GM12891 (cell line): Measurements from ENCODE around the gene RNU7-1.

ENCODE experiments used
- DNase-seq: peaks from one replicate; pipeline ENCODE4 v3.0.0; 2011; ENCODE audit warnings: low spot score; ENCODE audit not compliant: insufficient read length
- FAIRE-seq: peaks from 2 replicates; lab custom pipeline; 2011; peaks lifted over from hg19 to GRCh38; lab: Jason Lieb, UNC
- PAX5 ChIP-seq: IDR thresholded peaks from 2 replicates; pipeline ENCODE4 v1.6.1; 2011; ENCODE audit warnings: low read length, moderate library complexity, mild to moderate bottlenecking; ENCODE audit not compliant: insufficient read depth, severe bottlenecking
- POLR2A ChIP-seq: IDR thresholded peaks from 2 replicates; pipeline ENCODE4 v1.6.1; 2011; ENCODE audit warnings: low read depth, low read length, control low read depth
- POLR2AphosphoS5 ChIP-seq: IDR thresholded peaks from 2 replicates; pipeline ENCODE4 v1.6.1; 2011; ENCODE audit warnings: low read depth, low read length, control low read depth
- POU2F2 ChIP-seq: IDR thresholded peaks from 2 replicates; pipeline ENCODE4 v1.6.1; 2011; ENCODE audit warnings: low read depth, mild to moderate bottlenecking, control low read depth, low read length, moderate library complexity
- SPI1 ChIP-seq: IDR thresholded peaks from 2 replicates; pipeline ENCODE4 v1.6.1; 2011; ENCODE audit warnings: low read depth, low read length, control low read depth
- TAF1 ChIP-seq: IDR thresholded peaks from 2 replicates; pipeline ENCODE4 v1.6.1; 2011; ENCODE audit warnings: low read depth, low read length, control low read depth

Gene RNU7-1

GRCh38 chr12:6957741-6958608 lies 14.4 kb downstream of the RNU7-1 start:
- DNase-seq (no peak), FAIRE-seq (no peak)
- TF ChIP-seq POU2F2 = peak; percentile 61; the same call in 1 of the 2 replicates
- TF ChIP-seq POLR2AphosphoS5 = peak; percentile 23; the same call in 1 of the 2 replicates
- TF ChIP-seq PAX5 = no peak
- TF ChIP-seq POLR2A = no peak; the same call in 1 of the 2 replicates
- no peak for TF ChIP-seq SPI1
- TF ChIP-seq TAF1 = no peak

GRCh38 chr12:6958609-6959057 lies 15.0 kb downstream of the RNU7-1 start:
- DNase-seq (no peak), FAIRE-seq (no peak)
- no peak for TF ChIP-seq POLR2A
- no peak for TF ChIP-seq SPI1
- TF ChIP-seq POU2F2 = no peak
- TF ChIP-seq POLR2AphosphoS5 = no peak
- no peak for TF ChIP-seq PAX5
- no peak for TF ChIP-seq TAF1

DNA sequence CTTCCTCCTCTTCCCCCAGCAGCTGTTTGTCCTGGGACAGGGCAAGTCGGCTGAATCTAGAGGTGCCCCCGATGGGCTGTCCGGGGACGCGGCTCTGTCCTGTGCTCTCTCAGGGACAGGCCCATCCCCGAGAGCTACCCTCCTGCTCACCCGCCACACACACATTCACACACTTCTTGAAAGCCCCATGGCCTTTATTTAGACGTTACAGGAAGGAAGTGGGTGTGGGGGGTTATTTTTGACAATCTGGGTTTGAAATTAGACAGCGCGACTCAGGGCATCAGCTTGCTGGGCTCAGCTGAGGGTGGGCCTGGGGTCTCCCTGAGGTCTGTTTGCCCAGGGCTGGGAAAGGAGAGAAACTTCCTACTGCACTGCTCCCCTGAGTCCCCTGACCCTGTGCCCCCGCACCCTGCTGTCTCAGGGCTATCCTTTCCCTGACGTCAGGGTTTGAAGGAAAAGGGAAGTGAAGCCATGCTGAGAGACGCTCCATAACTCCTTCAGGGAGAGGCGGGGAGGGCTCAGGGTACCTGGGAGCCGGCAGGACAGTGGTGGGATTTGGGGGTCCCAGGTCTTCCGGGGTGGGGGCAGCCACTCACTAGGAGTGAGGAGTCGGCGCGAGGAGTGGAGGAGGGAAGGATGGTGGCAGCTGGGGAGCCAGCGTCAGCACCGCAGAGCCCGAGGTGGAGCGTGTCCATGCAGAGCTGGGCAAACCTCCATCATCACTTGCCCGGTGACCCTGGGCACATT lies 15.6 kb downstream of the RNU7-1 start:
- DNase-seq (no peak), FAIRE-seq (peak; percentile 95)
- TF ChIP-seq POLR2AphosphoS5 (peak; percentile 80), PAX5 (peak; percentile 49), POU2F2 (peak; percentile 90), SPI1 (peak; percentile 95), POLR2A (peak; percentile 75), TAF1 (peak; percentile 57; the same call in 1 of the 2 replicates)

DNA sequence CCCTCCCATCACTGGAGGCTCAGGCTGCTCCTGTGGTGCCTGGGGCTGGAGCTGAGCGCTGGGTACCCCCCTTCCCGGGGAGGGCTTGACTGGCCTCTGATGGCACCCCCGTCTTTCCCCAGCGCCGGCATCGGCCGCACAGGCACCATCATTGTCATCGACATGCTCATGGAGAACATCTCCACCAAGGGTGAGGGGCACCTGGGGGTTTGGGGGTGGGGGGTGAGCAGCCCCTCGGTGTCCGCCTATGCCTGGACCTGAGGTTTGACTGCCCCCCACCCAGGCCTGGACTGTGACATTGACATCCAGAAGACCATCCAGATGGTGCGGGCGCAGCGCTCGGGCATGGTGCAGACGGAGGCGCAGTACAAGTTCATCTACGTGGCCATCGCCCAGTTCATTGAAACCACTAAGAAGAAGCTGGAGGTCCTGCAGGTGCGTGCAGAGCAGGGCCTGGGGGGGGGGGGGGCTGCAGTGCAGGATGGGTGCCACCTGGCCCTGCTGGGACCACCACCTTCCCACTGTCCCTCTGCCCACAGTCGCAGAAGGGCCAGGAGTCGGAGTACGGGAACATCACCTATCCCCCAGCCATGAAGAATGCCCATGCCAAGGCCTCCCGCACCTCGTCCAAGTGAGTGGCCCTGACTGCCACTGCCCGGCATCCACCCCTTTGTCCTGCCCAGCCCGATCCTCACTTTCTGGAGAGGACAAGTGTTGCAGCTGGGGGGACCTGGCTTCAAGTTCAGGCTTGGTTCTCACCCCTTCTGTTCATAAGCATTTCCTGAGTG lies 16.4 kb downstream of the RNU7-1 start:
- FAIRE-seq (no peak), DNase-seq (no peak)
- TF ChIP-seq SPI1 (no peak), TAF1 (no peak), POLR2AphosphoS5 (no peak), POLR2A (no peak; the same call in 1 of the 2 replicates), POU2F2 (no peak), PAX5 (no peak)

- TF ChIP-seq SPI1 = peak; percentile 79
- peak; percentile 53; the same call in 1 of the 2 replicates for TF ChIP-seq POLR2A
- TF ChIP-seq PAX5 = no peak
- no peak for TF ChIP-seq POLR2AphosphoS5
- no peak for DNase-seq
- peak; percentile 81 for FAIRE-seq
Observed at GRCh38 chr12:6960593-6961277, 17.1 kb downstream of the RNU7-1 start.

- TF ChIP-seq POU2F2 = no peak; the same call in 1 of the 2 replicates
- TF ChIP-seq POLR2A = no peak
- no peak for TF ChIP-seq SPI1
- no peak for TF ChIP-seq TAF1
- no peak for TF ChIP-seq PAX5
- TF ChIP-seq POLR2AphosphoS5 = no peak; the same call in 1 of the 2 replicates
- DNase-seq = no peak
- FAIRE-seq = peak; percentile 95
Observed at GRCh38 chr12:6961278-6961694, 17.7 kb downstream of the RNU7-1 start.

DNA sequence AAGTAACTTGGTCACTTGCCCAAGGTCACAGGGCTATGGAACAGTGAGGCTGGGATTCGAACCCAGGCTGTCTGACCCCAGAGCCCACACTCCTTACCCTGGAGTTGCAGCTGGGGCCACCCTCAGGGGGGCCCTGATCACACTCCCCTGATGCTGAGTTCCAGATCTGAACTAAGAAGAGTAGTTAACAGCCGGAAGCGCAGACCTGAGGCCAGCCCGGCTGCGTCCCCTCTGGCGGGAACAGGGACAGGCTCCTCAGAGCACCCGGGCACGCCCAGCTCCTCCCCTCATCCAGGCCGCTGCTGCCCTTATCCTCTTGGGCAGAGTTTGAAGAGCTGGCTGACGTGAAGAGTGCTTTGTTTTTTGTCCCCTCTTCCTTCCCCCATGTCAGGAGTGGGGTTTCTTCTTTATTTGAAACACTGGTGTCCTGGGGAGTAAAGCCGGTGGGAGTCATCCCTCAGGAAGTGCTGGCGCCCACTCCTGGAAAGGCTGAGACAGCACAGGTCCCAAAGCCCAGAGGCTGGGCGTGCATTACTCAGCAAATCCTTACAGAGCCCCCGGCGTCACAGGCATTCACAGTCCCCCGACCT lies 18.2 kb downstream of the RNU7-1 start:
- FAIRE-seq = peak; percentile 35
- TF ChIP-seq TAF1 (no peak), POU2F2 (peak; percentile 36; the same call in 1 of the 2 replicates), PAX5 (no peak), SPI1 (0 out of 2 replicates have a peak, but pooled peaks have one; percentile 0), POLR2A (0 out of 2 replicates have a peak, but pooled peaks have one; percentile 43), POLR2AphosphoS5 (peak; percentile 79)
- DNase-seq = no peak
